ENCODE data around the gene GBGT1. TPM values are rescaled to one million over a fixed set of nuclear protein-coding genes. Genes with fewer than 3 reads are reported as not detected.

GBGT1 gene
- total RNA-seq, 3 donors from 2014 or later = 4.3 to 14.0 (median 8.6) TPM

- H3K4me1 ChIP-seq (ENCODE audit: low read depth) = peaks cover 43% of the 10 kb centered on the region
- no peaks in the 10 kb centered on the region for H3K36me3 ChIP-seq (ENCODE audit: low read depth)
- ATAC-seq (peak; percentile 2), DNase-seq (peak in 2 of 3 donors; percentile 39 to 60)
- H3K9me3 ChIP-seq = no peaks in the 10 kb centered on the region
- no peak overlapping the region for H3K4me3 ChIP-seq
- TF ChIP-seq, protein P1, sequence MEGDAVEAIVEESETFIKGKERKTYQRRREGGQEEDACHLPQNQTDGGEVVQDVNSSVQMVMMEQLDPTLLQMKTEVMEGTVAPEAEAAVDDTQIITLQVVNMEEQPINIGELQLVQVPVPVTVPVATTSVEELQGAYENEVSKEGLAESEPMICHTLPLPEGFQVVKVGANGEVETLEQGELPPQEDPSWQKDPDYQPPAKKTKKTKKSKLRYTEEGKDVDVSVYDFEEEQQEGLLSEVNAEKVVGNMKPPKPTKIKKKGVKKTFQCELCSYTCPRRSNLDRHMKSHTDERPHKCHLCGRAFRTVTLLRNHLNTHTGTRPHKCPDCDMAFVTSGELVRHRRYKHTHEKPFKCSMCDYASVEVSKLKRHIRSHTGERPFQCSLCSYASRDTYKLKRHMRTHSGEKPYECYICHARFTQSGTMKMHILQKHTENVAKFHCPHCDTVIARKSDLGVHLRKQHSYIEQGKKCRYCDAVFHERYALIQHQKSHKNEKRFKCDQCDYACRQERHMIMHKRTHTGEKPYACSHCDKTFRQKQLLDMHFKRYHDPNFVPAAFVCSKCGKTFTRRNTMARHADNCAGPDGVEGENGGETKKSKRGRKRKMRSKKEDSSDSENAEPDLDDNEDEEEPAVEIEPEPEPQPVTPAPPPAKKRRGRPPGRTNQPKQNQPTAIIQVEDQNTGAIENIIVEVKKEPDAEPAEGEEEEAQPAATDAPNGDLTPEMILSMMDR (IDR thresholded peaks at IDR 0.05) = no peak
- intact Hi-C loops (cut with DNase I, micrococcal nuclease) = no loop called here
Measured at GRCh38 chr9:133113949-133114885, 49.5 kb downstream of the GBGT1 start.

- peak in 2 of 3 donors; percentile 42 to 65 for DNase-seq
- H3K9me3 ChIP-seq = no peaks in the 10 kb centered on the region
- intact Hi-C loops (cut with DNase I, micrococcal nuclease) = no loop called here
- peaks cover under 1% of the 10 kb centered on the region for H3K36me3 ChIP-seq (ENCODE audit: low read depth)
- ATAC-seq = peak; percentile 23
- peaks cover 43% of the 10 kb centered on the region for H3K4me1 ChIP-seq (ENCODE audit: low read depth)
- TF ChIP-seq, protein P1 (IDR thresholded peaks at IDR 0.05) = no peak
- H3K4me3 ChIP-seq = no peak overlapping the region
Measured at GRCh38 chr9:133113163-133113948, 50.4 kb downstream of the GBGT1 start.

- peaks cover 43% of the 10 kb centered on the region for H3K4me1 ChIP-seq (ENCODE audit: low read depth)
- peak; percentile 46 to 75 (median 51) for DNase-seq
- peaks cover 7% of the 10 kb centered on the region for H3K36me3 ChIP-seq (ENCODE audit: low read depth)
- H3K9me3 ChIP-seq = no peaks in the 10 kb centered on the region
- H3K4me3 ChIP-seq = no peak overlapping the region
- intact Hi-C loops (cut with DNase I, micrococcal nuclease) = no loop called here
- peak; percentile 19 for ATAC-seq
- TF ChIP-seq, protein P1 (IDR thresholded peaks at IDR 0.05) = no peak
Measured at GRCh38 chr9:133112663-133113026, 51.1 kb downstream of the GBGT1 start.

- Histone ChIP-seq H3K4me1 (ENCODE audit: low read depth) (peaks cover 38% of the 10 kb centered on the region), H3K4me3 (no peak overlapping the region), H3K36me3 (ENCODE audit: low read depth) (peaks cover 7% of the 10 kb centered on the region), H3K9me3 (no peaks in the 10 kb centered on the region)
- intact Hi-C loops (cut with DNase I, micrococcal nuclease) = no loop called here
- TF ChIP-seq, protein P1 (IDR thresholded peaks at IDR 0.05) = no peak
- ATAC-seq = no peak
- peak in 2 of 3 donors; percentile 23 to 58 for DNase-seq
Measured at GRCh38 chr9:133111808-133112662, 51.7 kb downstream of the GBGT1 start.
